HG03175 (cell line): Measurements from ENCODE around the gene LIMA1.
"Not testable (repeated sequence)": the region's sequence is repeated elsewhere in the genome, so short reads cannot be mapped to it uniquely, and the experiment has no call there.

Source experiments
- ATAC-seq: cut with Tn5 transposase; IDR thresholded peaks from one replicate; pipeline ENCODE4 v1.9.1; 2021; ENCODE audit warnings: mild to moderate bottlenecking, moderate library complexity; ENCODE audit not compliant: unreplicated experiment

The LIMA1 gene

DNA sequence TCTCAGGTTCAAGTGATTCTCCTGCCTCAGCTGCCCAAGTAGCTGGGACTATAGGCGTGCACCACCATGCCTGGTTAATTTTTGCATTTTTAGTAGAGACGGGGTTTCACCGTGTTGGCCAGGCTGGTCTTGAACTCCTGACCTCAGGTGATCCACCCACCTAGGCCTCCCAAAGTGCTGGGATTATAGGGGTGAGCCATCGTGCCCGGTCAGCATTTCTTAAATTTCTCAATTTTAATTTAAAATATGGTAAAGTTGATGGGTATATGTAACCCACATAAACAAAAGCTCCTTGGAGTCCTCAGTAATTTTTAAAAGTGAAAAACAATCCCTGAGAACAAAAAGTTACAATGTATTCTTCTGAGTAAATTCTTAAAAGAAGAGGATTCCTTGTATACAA, 128.4 kb downstream of the LIMA1 start:
- not testable (repeated sequence) for ATAC-seq

DNA sequence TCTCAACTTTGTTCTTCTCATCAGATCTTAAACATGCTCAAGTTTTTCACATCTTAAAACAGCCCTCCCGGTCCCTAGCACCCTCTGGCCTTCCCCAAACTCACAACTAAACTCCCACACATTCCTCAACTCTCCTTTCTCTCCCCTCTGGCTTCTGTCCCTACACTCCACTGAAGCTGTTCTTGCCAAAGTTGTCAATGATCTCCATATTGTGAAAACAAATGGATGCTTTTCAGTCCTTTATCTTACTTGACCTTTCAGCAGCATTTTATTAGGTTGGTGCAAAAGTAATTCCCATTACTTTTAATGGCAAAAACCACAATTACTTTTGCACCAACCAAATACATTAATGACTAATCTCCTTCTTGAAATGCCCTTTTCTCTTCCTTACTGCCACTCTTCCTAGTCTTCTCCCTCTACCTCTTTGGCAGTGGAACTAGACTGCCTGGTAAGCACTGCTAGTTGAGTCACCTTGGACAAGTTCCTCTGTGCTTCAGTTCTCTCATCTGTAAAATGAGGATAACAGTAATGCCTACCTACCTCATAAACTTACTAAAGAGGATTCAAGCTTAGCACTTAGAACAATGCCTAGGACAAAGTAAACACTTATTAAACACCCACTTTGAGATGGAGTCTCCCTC, 132.2 kb downstream of the LIMA1 start:
- no peak for ATAC-seq

DNA sequence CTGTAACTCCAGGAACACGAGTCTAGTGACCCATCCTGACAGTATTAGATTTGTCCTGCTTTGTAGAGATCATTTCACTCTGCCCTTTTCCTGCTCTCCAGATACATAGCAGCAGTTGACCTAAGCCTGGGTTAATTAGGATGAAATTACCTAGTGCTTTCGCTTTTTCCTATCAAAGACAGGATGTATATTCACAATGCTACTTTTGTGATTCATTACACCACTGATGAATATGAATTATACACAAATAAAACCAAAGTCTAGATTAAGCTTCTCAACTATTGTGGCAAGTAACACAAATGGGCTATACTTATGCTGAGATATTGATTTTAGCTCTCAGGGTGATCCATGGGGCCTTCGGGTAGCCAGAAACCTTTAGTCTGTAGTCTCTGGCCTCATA, 134.0 kb downstream of the LIMA1 start:
- ATAC-seq: no peak

DNA sequence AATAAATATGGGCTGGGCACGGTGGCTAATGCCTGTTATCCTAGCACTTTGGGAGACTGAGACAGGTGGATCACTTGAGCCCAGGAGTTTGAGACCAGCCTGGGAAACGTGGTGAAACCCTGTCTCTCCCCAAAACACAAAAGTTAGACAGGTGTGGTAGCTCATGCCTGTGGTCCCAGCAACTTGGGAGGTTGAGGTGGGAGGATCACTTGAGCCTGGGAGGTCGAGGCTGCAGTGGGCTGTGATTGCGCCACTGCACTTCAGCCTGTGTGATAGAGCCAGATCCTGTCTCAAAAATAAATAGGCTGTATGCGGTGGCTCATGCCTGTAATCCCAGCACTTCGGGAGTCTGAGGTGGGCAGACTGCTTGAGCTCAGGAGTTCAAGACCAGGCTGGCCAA, 135.3 kb downstream of the LIMA1 start:
- not testable (repeated sequence) for ATAC-seq

DNA sequence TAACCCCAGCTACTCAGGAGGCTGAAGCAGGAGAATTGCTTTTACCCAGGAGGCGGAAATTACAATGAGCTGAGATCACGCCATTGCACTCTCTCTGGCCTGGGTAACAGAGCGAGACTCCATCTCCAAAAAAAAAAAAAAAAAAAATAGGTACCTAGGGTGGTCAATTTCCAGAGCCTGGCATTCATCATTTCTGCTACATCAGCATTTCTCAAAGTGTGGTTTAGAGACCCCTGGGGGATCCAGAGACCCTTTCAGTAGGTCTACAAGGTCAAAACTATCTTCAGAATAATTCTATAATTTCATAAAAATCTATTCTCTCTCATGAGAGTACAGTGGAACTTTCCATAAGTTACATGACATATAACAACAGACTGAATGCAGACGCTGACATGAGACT, 136.0 kb downstream of the LIMA1 start:
- ATAC-seq: no peak

DNA sequence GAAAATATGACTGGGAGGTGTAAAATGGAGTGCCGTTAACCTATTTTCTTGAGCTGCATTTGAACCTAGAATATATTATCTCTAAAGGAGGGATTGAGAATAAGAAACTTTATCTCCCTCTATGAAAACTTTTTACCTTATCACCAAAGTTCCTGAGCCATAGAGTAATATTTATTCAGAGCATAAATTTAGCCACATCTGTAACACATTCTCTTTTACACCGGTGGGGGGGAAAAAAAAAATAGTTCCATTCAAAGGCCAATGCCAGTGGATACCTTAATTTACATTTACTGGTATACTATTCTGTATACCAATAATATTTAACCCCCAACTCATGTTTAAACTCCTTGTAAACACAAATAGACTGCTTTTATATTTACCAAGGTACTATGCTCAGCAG, 137.9 kb downstream of the LIMA1 start:
- no peak for ATAC-seq

DNA sequence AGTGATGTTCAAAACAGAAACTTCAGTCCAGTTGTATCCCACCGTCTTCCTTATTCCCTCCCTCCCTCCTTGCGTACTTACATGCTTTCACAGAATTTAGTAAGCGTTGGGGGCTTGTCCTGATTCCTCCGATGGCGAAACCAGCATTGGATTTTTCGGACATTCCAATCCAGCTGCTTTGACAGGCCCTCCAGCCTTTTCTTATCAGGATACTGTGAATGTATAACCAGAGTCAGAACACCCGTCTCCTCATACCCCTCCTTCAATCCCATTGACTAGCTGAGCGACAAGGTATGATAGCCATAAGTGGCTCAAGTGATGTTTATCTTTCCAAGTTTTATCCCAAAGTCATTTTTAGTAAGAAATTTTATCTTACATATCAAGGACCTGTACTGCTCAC, 140.3 kb downstream of the LIMA1 start:
- no peak for ATAC-seq

DNA sequence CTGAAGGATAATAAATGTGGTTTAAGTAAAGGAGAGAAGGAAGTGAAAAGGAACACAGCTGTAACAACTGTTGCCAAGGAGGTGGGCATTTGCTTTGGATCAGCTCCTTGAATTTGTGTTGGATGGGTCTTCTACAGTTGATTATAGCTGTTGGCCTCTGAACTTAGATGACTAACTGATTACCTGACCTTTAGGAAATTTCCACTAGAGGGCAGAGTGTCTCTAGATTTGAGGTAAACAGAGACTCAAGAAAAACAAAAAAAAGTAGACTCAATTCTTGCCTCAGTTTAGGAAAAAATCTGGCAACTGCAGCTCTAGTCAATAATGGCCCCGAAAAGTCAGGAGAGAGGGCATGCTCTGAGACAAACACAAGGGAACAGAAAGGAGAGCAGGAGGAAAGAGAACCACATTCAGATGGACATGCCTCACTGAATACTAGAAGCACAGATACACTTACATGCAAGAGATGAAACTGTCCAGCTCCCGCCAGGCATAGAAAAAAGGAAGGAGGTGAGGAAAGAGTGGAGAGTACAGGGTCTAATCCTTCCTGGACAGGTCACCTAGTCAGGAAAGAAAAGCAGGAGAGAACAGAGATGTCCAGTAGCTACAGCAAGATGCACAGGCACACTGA, 150.7 kb downstream of the LIMA1 start:
- no peak for ATAC-seq

DNA sequence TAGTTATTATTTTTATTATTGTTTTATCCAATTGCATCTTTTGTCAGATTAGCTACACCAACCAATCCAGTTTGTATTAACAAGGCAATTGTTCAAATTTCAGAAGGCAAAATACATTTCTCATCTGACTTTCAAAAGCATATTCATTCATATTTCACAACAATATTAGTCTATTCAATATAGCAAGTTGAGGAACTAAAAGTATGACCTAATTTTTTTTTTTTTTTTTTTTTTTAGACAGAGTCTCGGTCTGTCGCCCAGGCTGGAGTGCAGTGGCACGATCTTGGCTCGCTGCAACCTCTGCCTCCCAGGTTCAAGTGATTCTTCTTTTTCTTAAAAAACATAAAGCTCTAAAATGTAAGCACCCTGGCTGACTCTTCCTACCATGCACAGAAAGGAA, 154.0 kb downstream of the LIMA1 start:
- no peak for ATAC-seq

DNA sequence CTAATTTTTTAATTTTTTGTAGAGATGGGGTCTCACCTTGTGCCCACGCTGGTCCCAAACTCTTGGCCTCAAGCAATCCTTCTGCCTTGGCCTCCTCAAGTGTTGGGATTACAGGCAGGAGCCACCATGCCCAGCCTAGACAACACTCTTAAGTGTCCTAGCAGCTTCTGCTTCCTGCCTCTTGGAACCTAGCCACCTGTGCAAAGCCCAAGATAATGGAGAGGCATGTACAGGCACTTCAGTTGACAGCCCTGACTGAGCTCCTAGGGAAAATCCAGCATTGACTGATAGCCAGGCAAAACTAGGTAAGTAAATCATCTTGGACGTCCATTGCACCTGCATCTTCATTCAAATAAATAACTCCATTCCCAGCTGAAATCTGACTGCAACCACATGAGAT, 155.8 kb downstream of the LIMA1 start:
- ATAC-seq: no peak
